MM.1S (cell line): ENCODE measurements around the gene SLC38A5.

Source experiments
- DNase-seq: peaks from one replicate; pipeline ENCODE4 v3.0.0-alpha.2; 2015
- H2AFZ ChIP-seq: fragments of 300-600 bp; sonication (generic); 2 replicates; pipeline ENCODE4 v1.6.0; 2016; ENCODE audit warnings: antibody characterized with exemption, low read length
- H3F3A ChIP-seq: fragments of 300-600 bp; sonication (generic); 2 replicates; pipeline ENCODE4 v1.6.1; 2016; ENCODE audit warnings: mild to moderate bottlenecking, antibody characterized with exemption, low read length, moderate library complexity, mixed read lengths; ENCODE audit not compliant: insufficient read depth
- H3K27ac ChIP-seq: fragments of 300-600 bp; sonication (generic); 2 replicates; pipeline ENCODE4 v1.5.1; 2016; ENCODE audit warnings: mild to moderate bottlenecking, low read length
- H3K27me3 ChIP-seq: fragments of 300-600 bp; sonication (generic); replicated peaks from 2 replicates; pipeline ENCODE4 v1.6.0; 2016; ENCODE audit warnings: low read length; ENCODE audit not compliant: insufficient read depth
- H3K36me3 ChIP-seq: fragments of 300-600 bp; sonication (generic); replicated peaks from 2 replicates; pipeline ENCODE4 v1.6.1; 2016; ENCODE audit warnings: mild to moderate bottlenecking, low read length, mixed read lengths; ENCODE audit not compliant: insufficient read depth
- H3K4me1 ChIP-seq: fragments of 300-600 bp; sonication (generic); 2 replicates; pipeline ENCODE4 v1.6.1; 2016; ENCODE audit warnings: low read length, mixed read lengths
- H3K4me2 ChIP-seq: fragments of 300-600 bp; sonication (generic); 2 replicates; pipeline ENCODE4 v1.6.0; 2016; ENCODE audit warnings: low read depth, low read length
- H3K4me3 ChIP-seq: fragments of 300-600 bp; sonication (generic); 2 replicates; pipeline ENCODE4 v1.5.1; 2016; ENCODE audit warnings: low read length, mixed read lengths
- H3K79me2 ChIP-seq: fragments of 300-600 bp; sonication (generic); 2 replicates; pipeline ENCODE4 v1.6.1; 2016; ENCODE audit warnings: mixed run types, low read length, mixed read lengths
- H3K9ac ChIP-seq: fragments of 300-600 bp; sonication (generic); 2 replicates; pipeline ENCODE4 v1.6.1; 2016; ENCODE audit warnings: low read length, mixed read lengths
- H3K9me2 ChIP-seq: fragments of 300-600 bp; sonication (generic); replicated peaks from 2 replicates; pipeline ENCODE4 v1.6.1; 2016; ENCODE audit warnings: mild to moderate bottlenecking, low read length, mixed read lengths; ENCODE audit not compliant: insufficient read depth
- H3K9me3 ChIP-seq: fragments of 300-600 bp; sonication (generic); replicated peaks from 2 replicates; pipeline ENCODE4 v1.6.1; 2016; ENCODE audit warnings: mild to moderate bottlenecking, low read length, mixed read lengths; ENCODE audit not compliant: insufficient read depth
- H4K20me1 ChIP-seq: fragments of 300-600 bp; sonication (generic); 2 replicates; pipeline ENCODE4 v1.6.1; 2016; ENCODE audit warnings: mild to moderate bottlenecking, low read length, moderate library complexity, mixed read lengths; ENCODE audit not compliant: insufficient read depth
- CTCF ChIP-seq: fragments of 300-600 bp; sonication (generic); IDR thresholded peaks from 2 replicates; pipeline ENCODE4 v1.5.1; 2016; ENCODE audit warnings: antibody characterized with exemption, low read length, mixed read lengths
- EZH2 ChIP-seq: fragments of 300-600 bp; sonication (generic); optimal IDR thresholded peaks from 2 replicates; pipeline ENCODE3; 2017; ENCODE audit warnings: low read depth, mild to moderate bottlenecking, antibody characterized with exemption, low read length, mixed read lengths
- EZH2phosphoT487 ChIP-seq: fragments of 300-600 bp; sonication (generic); IDR thresholded peaks from 2 replicates; pipeline ENCODE4 v1.6.1; 2018; ENCODE audit warnings: antibody characterized with exemption, low read length

SLC38A5 gene

GRCh38 chrX:48477960-48478755 lies 8.1 kb upstream of the SLC38A5 start:
- no peak overlapping the region for H3K4me2 ChIP-seq

GRCh38 chrX:48476919-48477318 lies 6.9 kb upstream of the SLC38A5 start:
- TF ChIP-seq EZH2phosphoT487 = no peak
- no peak for TF ChIP-seq CTCF
- TF ChIP-seq EZH2 = no peak
- H3K4me1 ChIP-seq = no peaks in the 10 kb centered on the region
- no peak overlapping the region for H3K27ac ChIP-seq
- no peaks in the 10 kb centered on the region for H4K20me1 ChIP-seq
- no peaks in the 10 kb centered on the region for H3F3A ChIP-seq
- peaks cover 36% of the 10 kb centered on the region for H3K79me2 ChIP-seq
- peak overlapping the region; percentile 90 for H3K4me3 ChIP-seq
- H3K4me2 ChIP-seq = peak overlapping the region; percentile 74
- no peaks in the 10 kb centered on the region for H3K36me3 ChIP-seq
- H3K9me3 ChIP-seq = no peaks in the 10 kb centered on the region
- no peaks in the 10 kb centered on the region for H3K27me3 ChIP-seq
- no peak for DNase-seq
- H3K9ac ChIP-seq = peak overlapping the region; percentile 89; the same call in 1 of the 2 replicates
- no peak overlapping the region for H2AFZ ChIP-seq
- no peaks in the 10 kb centered on the region for H3K9me2 ChIP-seq

More at GRCh38 chrX:48477960-48478755, 8.1 kb upstream of the SLC38A5 start:
- TF ChIP-seq EZH2 (no peak), EZH2phosphoT487 (no peak), CTCF (no peak)
- Histone ChIP-seq H4K20me1 (no peaks in the 10 kb centered on the region), H3F3A (no peaks in the 10 kb centered on the region), H3K36me3 (no peaks in the 10 kb centered on the region), H3K27ac (no peak overlapping the region), H3K9me2 (no peaks in the 10 kb centered on the region), H3K27me3 (no peaks in the 10 kb centered on the region), H2AFZ (no peak overlapping the region), H3K4me1 (no peaks in the 10 kb centered on the region), H3K9me3 (no peaks in the 10 kb centered on the region), H3K4me3 (no peak overlapping the region), H3K9ac (no peak overlapping the region), H3K79me2 (peaks cover 36% of the 10 kb centered on the region)
- no peak for DNase-seq

GRCh38 chrX:48475774-48476577 lies 5.9 kb upstream of the SLC38A5 start, which contains the start of gene FTSJ1:
FTSJ1 (plus strand) TSS chrX:48476199; CDS start chrX:48478048, 1,849 bp downstream.
- Histone ChIP-seq H4K20me1 (no peaks in the 10 kb centered on the region), H3K36me3 (no peaks in the 10 kb centered on the region), H3F3A (no peaks in the 10 kb centered on the region), H3K9me2 (no peaks in the 10 kb centered on the region), H3K27ac (peak within 1 kb of the TSS; percentile 57; the same call in 1 of the 2 replicates), H3K27me3 (no peaks in the 10 kb centered on the region), H3K79me2 (peaks cover 36% of the 10 kb centered on the region), H3K4me2 (peak within 1 kb of the TSS; percentile 74), H2AFZ (peak within 1 kb of the TSS; percentile 80), H3K9ac (peak within 1 kb of the TSS; percentile 89), H3K4me1 (no peaks in the 10 kb centered on the region), H3K9me3 (no peaks in the 10 kb centered on the region), H3K4me3 (peak within 1 kb of the TSS; percentile 90)
- DNase-seq = peak; percentile 76
- TF ChIP-seq EZH2 = no peak
- no peak for TF ChIP-seq EZH2phosphoT487
- TF ChIP-seq CTCF = no peak
